Peyer's patch (tissue), 4 donors: ENCODE measurements around the gene TOR4A. TPM values are rescaled to one million over a fixed set of nuclear protein-coding genes. Genes with fewer than 3 reads are reported as not detected.

Experiments
- DNase-seq, 3 donors: peaks; one replicate each; pipeline ENCODE4 v3.0.0-alpha.2; 2017 to 2019
- H3K27ac ChIP-seq, 4 donors: fragments of 200-600 bp; sonication (generic); one replicate each; pipeline ENCODE4 v1.5.1; 2016 to 2019
- H3K27me3 ChIP-seq, 2 donors: fragments of 200-600 bp; sonication (generic); one replicate each; pipeline ENCODE4 v1.5.1; 2019
- H3K36me3 ChIP-seq, 3 donors: fragments of 200-600 bp; sonication (generic); one replicate each; pipeline ENCODE4 v1.5.1; 2016 to 2019
- H3K4me1 ChIP-seq, 4 donors: fragments of 200-600 bp; sonication (generic); one replicate each; pipeline ENCODE4 v1.5.1; 2016 to 2019
- H3K4me3 ChIP-seq, 4 donors: fragments of 200-600 bp; sonication (generic); 1 replicate in 3 of 4; 2 replicates in 1 of 4; pipeline ENCODE4 v1.5.1; 2016 to 2019; ENCODE audit warnings: mild to moderate bottlenecking in 1 of 4
- H3K9me3 ChIP-seq, 4 donors: fragments of 200-600 bp; sonication (generic); one replicate each; pipeline ENCODE4 v1.5.1; 2016 to 2019; ENCODE audit warnings: mild to moderate bottlenecking in 1 of 4
- CTCF ChIP-seq, 6 experiments: fragments of 450-650 bp in 4 of 6; fragments of 200-600 bp in 2 of 6; sonication (generic) in 1 of 6; IDR thresholded peaks; one replicate each; pipeline ENCODE4 v1.5.1; 2017 to 2019; ENCODE audit warnings: antibody characterized with exemption in 6 of 6, mild to moderate bottlenecking in 3 of 6, moderate library complexity in 1 of 6
- POLR2A ChIP-seq, 2 donors: fragments of 450-650 bp; IDR thresholded peaks; one replicate each; pipeline ENCODE4 v1.5.1; 2017; ENCODE audit warnings: antibody characterized with exemption in 2 of 2, mild to moderate bottlenecking in 2 of 2, moderate library complexity in 2 of 2
- total RNA-seq, 4 donors: library from RNA; depleted of rRNA; stranded (reverse); fragments of >200 nt; gene quantifications; one replicate each; pipeline ENCODE4 v1.1.0, GENCODE V29; 2016

Gene TOR4A
- total RNA-seq, 4 donors from 2014 or later, result 33.8 to 45.7 (median 39.2) TPM

- Histone ChIP-seq H3K36me3 (no peaks in the 10 kb centered on the region), H3K9me3 (no peaks in the 10 kb centered on the region), H3K4me3 (peak overlapping the region in 1 of 4 donors; percentile 24), H3K4me1 (peaks cover 0 to 21% (median 8%) of the 10 kb centered on the region in 4 donors), H3K27ac (peak overlapping the region in 1 of 4 donors; percentile 64), H3K27me3 (no peaks in the 10 kb centered on the region)
- no peak for TF ChIP-seq CTCF (IDR thresholded peaks at IDR 0.05)
- DNase-seq, result peak in 2 of 3 donors; percentile 72 to 80
Observed at GRCh38 chr9:137320555-137321384, 43.2 kb downstream of the TOR4A start.

- DNase-seq, result peak in 1 of 3 donors; percentile 37
- Histone ChIP-seq H3K36me3 (no peaks in the 10 kb centered on the region), H3K4me1 (peaks cover 0 to 11% (median 0%) of the 10 kb centered on the region in 4 donors), H3K27ac (no peak overlapping the region), H3K9me3 (no peaks in the 10 kb centered on the region), H3K4me3 (no peak overlapping the region), H3K27me3 (no peaks in the 10 kb centered on the region)
- no peak for TF ChIP-seq CTCF (IDR thresholded peaks at IDR 0.05)
- no peak for TF ChIP-seq POLR2A (IDR thresholded peaks at IDR 0.05)
Observed at GRCh38 chr9:137321726-137322361, 44.3 kb downstream of the TOR4A start.

- Histone ChIP-seq H3K4me3 (no peak overlapping the region), H3K27ac (no peak overlapping the region), H3K27me3 (no peaks in the 10 kb centered on the region), H3K4me1 (peaks cover 0 to 11% (median 0%) of the 10 kb centered on the region in 4 donors), H3K9me3 (no peaks in the 10 kb centered on the region), H3K36me3 (no peaks in the 10 kb centered on the region)
- TF ChIP-seq POLR2A (IDR thresholded peaks at IDR 0.05) (no peak), CTCF (IDR thresholded peaks at IDR 0.05) (no peak)
- DNase-seq, result peak in 1 of 3 donors; percentile 43
Observed at GRCh38 chr9:137323531-137324331, 46.2 kb downstream of the TOR4A start.

DNA sequence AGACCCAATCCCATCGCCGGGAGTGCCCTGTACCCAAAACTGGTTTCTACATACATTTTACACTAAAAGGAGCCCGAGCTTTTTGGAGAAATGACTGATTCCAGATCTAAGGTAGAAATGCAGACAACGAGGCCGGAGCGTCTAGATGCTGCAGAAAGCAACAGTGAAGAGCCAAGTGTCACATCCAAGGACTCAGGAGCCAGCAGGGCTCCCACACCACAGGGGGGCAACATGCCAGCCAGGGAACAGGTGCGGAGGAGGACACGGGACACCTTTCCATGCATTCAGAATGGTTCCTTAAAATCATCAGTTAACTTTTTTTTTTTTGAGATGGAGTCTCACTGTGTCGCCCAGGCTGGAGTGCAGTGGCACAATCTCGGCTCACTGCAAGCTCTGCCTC lies 47.6 kb downstream of the TOR4A start:
- H3K27ac ChIP-seq, result no peak overlapping the region
- no peaks in the 10 kb centered on the region for H3K9me3 ChIP-seq
- DNase-seq, result peak in 2 of 3 donors; percentile 12 to 30
- H3K27me3 ChIP-seq, result no peaks in the 10 kb centered on the region
- no peaks in the 10 kb centered on the region for H3K36me3 ChIP-seq
- TF ChIP-seq CTCF (IDR thresholded peaks at IDR 0.05), result no peak
- no peak for TF ChIP-seq POLR2A (IDR thresholded peaks at IDR 0.05)
- peaks cover 0 to 10% (median 0%) of the 10 kb centered on the region in 4 donors for H3K4me1 ChIP-seq
- no peak overlapping the region for H3K4me3 ChIP-seq

DNA sequence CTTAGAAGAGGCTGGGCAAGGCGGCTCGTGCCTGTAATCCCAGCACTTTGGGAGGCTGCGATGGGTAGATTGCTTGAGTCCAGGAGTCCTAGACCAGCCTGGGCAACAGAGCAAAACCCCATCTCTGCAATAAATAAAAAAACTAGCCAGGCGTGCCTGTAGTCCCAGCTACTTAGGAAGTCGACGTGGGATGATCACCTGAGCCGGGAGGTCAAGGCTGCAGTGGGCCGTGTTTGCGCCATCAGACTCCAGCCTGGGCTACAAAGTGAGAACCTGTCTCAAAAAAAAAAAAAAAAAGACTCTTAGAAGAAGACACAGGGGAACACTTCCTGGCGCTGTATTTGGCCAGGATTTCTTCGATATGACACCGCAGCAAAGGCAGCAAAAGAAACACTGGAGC lies 48.3 kb downstream of the TOR4A start:
- no peak overlapping the region for H3K27ac ChIP-seq
- peaks cover 0 to 3% (median 0%) of the 10 kb centered on the region in 4 donors for H3K4me1 ChIP-seq
- TF ChIP-seq CTCF (IDR thresholded peaks at IDR 0.05) (no peak), POLR2A (IDR thresholded peaks at IDR 0.05) (no peak)
- DNase-seq, result peak in 1 of 3 donors; percentile 14
- no peak overlapping the region for H3K4me3 ChIP-seq
- no peaks in the 10 kb centered on the region for H3K27me3 ChIP-seq
- H3K36me3 ChIP-seq, result no peaks in the 10 kb centered on the region
- no peaks in the 10 kb centered on the region for H3K9me3 ChIP-seq
